KOPT-K1 (cell line): ENCODE data around the gene RBCK1.

Source experiments
- H3K27ac ChIP-seq: fragments of 200-600 bp; sonication (generic); 2 replicates; pipeline ENCODE4 v1.5.1; 2016; ENCODE audit warnings: antibody characterized with exemption, mild to moderate bottlenecking, low read depth, low read length; ENCODE audit not compliant: poor library complexity, severe bottlenecking
- H3K36me3 ChIP-seq: fragments of 200-600 bp; sonication (generic); 2 replicates; pipeline ENCODE4 v1.5.1; 2017; ENCODE audit warnings: antibody characterized with exemption, mild to moderate bottlenecking, low read length, moderate library complexity; ENCODE audit not compliant: insufficient read depth
- H3K9me3 ChIP-seq: fragments of 200-600 bp; sonication (generic); 2 replicates; pipeline ENCODE4 v1.5.1; 2017; ENCODE audit warnings: antibody characterized with exemption, low read length, mild to moderate bottlenecking; ENCODE audit not compliant: insufficient read depth, poor library complexity, severe bottlenecking

The RBCK1 gene

GRCh38 chr20:407953-408842 lies at the start of gene RBCK1:
RBCK1 (plus strand) TSS chr20:408299; CDS start chr20:408758, 459 bp downstream.
- peaks cover 34% of the 10 kb centered on the region for H3K36me3 ChIP-seq
- peaks cover 6% of the 10 kb centered on the region for H3K9me3 ChIP-seq
- H3K27ac ChIP-seq: peak within 1 kb of the TSS; percentile 91

DNA sequence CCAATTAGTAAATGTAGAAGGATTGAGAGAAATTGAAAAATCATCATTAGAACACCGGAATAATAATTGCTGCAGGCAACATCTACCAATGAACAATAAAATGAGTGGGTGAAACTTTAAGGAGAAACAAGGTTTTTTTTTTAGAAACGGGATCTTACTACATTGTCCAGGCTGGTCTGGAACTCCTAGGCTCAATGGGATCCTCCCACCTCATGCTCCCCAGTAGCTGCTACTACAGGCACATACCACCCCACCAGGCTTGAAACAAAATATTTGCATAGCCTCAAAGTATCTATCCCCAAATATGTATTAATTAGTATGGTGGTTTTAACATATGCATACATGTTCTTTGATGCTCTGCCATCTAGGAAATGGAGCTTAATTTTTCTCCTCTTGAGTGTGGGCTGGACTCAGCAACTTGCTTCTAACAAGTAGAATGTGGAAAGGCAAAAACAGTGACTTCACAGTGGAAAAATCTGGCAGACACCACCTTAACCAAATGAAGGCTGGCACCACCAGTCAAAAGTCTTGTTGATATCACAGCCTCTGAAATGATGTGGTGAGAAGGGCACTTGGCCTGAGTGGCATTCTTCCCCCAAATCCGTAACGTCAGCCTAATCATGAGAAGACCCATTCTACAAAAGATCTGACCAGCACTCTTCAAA lies 49.1 kb upstream of the RBCK1 start:
- no peak overlapping the region for H3K27ac ChIP-seq
- H3K9me3 ChIP-seq: no peaks in the 10 kb centered on the region
- no peaks in the 10 kb centered on the region for H3K36me3 ChIP-seq

- Histone ChIP-seq H3K9me3 (no peaks in the 10 kb centered on the region), H3K27ac (no peak overlapping the region), H3K36me3 (no peaks in the 10 kb centered on the region)
Measured at GRCh38 chr20:361561-361960, 46.5 kb upstream of the RBCK1 start.

GRCh38 chr20:362271-363254 lies 45.5 kb upstream of the RBCK1 start:
- no peak overlapping the region for H3K27ac ChIP-seq
- H3K36me3 ChIP-seq: no peaks in the 10 kb centered on the region
- no peaks in the 10 kb centered on the region for H3K9me3 ChIP-seq

DNA sequence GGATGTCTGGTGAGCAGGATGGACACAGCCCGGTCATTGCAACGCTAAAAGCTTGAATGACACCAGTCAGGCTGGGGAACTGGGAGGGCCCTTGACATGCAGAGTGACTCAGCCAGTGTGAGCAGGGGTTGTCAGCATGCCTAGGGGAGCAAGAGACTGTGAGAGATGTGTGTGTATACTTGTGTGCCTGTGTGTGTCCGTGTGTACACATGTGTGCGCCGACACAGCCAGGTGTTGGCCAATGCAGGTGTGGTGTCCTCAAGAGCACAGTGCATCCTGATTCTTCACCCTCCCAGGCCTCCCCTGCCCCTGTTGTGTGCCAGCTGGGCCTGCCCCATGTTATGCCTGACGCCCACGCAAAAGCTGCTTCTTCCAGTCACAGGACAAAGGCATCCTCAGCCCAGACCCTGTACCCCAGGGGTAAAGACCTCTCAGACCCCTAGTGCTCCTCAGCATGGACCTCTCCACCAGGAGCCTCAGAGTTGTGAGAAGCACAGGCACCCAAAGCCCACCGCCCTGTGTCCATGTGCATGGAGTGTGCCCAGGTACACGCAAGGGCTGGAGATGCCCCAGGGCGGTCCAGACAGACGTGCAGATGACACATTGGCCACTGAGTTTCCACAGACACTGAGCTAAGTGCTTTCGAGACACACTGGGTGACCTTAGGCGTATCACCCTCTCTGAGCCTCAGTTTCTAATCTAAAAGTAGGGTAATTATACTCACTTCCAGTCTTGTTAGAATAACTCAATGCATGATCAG lies 44.6 kb upstream of the RBCK1 start:
- H3K9me3 ChIP-seq: no peaks in the 10 kb centered on the region
- no peak overlapping the region for H3K27ac ChIP-seq

DNA sequence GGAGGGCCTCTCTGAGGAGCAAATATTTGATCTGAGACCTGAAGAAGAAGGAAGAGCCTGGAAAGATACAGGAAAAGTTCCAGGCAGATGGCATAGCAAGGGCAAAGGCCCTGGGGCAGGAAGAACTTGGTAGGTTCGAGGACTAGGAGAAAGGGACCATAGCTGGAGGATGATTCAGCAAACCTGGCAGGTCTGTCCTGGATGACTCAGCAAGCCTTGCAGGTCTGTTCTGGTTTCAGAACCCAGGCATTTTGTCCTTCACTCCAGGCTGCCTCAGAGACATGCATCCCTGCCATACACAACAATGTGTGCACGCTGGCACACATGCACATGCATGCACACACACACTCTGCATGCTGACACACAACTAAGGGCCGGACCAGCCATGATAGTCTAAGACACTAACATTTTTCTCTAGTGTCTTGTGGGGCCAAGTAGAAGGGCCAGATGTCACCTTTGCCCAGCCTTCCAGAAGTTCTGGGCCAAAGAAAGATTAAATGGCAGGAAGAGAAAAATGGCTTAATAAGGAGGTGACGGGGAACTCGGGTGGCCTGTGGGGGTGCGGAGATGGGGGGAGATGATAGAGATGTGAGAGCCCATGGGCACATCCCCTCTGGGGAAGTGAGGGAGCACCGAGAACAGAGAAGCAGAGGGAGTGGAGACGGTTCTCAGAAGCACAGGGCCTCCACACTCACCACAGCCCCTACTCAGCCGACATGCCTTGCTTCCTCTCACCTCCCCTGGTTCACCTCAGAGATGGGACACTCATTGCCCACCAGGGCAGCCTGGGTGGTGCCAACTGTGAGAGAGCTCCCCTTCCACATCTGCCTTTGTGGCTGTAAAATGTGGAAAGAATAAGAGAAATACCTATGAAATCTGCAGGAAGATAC lies 42.9 kb upstream of the RBCK1 start:
- Histone ChIP-seq H3K9me3 (no peaks in the 10 kb centered on the region), H3K27ac (peak overlapping the region; percentile 21), H3K36me3 (no peaks in the 10 kb centered on the region)

More for the DNA sequence above, 44.6 kb upstream of the RBCK1 start:
- no peaks in the 10 kb centered on the region for H3K36me3 ChIP-seq

- H3K27ac ChIP-seq: peak overlapping the region; percentile 26
- no peaks in the 10 kb centered on the region for H3K36me3 ChIP-seq
- no peaks in the 10 kb centered on the region for H3K9me3 ChIP-seq
Measured at GRCh38 chr20:366041-366718, 41.9 kb upstream of the RBCK1 start.

DNA sequence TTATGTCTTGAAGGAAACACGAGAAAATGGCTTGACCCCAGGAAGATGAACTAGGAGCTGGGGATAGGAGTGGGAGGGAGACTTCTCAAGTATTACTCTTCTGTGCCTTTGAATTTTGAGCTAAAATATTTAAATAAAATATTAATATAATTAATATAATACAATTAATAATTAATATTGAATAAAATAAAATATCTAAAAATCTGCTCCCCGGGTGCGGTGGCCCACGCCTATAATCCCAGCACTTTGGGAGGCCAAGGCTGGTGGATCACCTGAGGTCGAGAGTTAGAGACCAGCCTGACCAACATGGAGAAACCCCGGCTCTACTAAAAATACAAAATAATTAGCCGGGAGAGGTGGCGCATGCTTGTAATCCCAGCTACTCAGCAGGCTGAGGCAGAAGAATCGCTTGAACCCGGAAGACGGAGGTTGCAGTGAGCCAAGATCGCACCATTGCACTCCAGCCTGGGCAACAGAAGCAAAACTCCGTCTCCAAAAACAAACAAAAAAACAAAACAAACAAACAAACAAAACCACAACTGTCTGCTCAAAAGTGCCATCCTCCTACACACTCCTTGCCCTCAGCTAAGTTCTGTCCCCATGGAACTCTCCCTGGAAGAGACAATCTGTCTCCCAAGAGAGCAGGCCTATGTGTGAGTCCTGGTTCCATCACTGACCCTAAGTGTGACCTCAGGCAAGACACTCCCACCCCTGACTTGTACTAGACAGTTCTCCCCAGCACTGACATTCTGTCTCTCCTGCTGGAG lies 41.2 kb upstream of the RBCK1 start:
- Histone ChIP-seq H3K9me3 (no peaks in the 10 kb centered on the region), H3K36me3 (no peaks in the 10 kb centered on the region), H3K27ac (peak overlapping the region; percentile 26)

- no peaks in the 10 kb centered on the region for H3K9me3 ChIP-seq
- no peaks in the 10 kb centered on the region for H3K36me3 ChIP-seq
- H3K27ac ChIP-seq: no peak overlapping the region
Measured at GRCh38 chr20:367486-367887, 40.6 kb upstream of the RBCK1 start.

DNA sequence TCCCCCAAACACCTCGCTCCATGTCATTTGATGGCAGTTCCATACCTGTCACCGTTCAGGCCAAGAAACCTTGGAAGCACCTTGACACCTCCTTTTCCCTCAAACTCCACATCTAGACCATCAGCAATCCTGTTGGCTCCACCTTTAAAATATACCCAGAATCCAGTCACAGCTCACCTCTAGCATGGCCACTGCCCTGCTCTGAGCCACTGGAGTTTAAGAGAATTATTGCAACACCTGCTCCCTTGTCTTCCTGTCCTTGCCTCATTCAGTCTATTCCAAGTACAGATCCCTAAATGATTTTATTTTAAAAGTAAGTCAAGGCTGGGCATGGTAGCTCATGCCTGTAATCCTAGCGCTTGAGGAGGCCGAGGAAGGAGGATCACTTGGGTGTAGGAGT lies 39.2 kb upstream of the RBCK1 start:
- Histone ChIP-seq H3K9me3 (no peaks in the 10 kb centered on the region), H3K36me3 (no peaks in the 10 kb centered on the region), H3K27ac (no peak overlapping the region)

- Histone ChIP-seq H3K36me3 (no peaks in the 10 kb centered on the region), H3K9me3 (no peaks in the 10 kb centered on the region), H3K27ac (no peak overlapping the region)
Measured at GRCh38 chr20:370151-370600, 37.9 kb upstream of the RBCK1 start.

DNA sequence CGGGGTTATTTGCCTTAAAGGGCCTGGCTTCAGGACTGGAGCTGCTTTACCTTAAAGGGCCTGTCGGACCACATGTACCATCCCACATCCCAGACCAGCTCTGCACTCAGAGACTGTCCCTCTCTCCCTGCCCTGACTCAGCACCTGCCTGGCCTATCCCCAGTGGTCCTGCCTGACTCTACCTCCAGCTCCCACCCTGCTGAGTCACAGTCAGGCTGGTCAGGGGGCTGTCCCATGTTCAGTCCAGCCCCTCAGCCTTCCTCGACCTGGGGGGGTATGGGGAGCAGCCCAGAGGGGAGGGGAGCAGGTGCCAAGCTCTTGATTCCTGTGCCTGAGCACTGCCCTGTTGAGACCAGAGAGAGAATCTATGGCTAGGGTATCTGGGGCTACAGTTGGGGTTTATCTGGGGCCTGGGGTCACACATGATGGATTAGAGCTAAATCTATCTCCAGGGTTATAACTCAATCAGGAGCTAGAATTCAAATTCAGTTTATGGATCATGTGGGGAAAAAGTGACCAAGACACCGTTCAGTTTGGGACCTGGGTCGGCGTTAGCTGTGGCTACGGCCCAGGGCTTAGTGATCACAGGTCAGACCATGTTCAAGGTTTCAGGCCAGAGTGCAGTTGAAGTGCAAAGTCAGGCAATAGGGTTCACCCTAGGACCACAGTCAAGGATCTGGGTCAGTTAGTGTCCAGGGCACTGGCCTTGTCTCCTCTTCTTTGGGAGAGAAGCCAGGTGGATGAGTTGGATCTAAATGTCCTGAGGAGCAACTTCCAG lies 36.9 kb upstream of the RBCK1 start:
- Histone ChIP-seq H3K27ac (peak overlapping the region; percentile 51), H3K9me3 (no peaks in the 10 kb centered on the region), H3K36me3 (no peaks in the 10 kb centered on the region)
